ENCODE measurements around the gene TCF12. TPM values are rescaled to one million over a fixed set of nuclear protein-coding genes. Genes with fewer than 3 reads are reported as not detected.
"Not testable (repeated sequence)": the region's sequence is repeated elsewhere in the genome, so short reads cannot be mapped to it uniquely, and the experiment has no call there.

TCF12 gene
- total RNA-seq, 2 experiments from 2014 or later, result 63.7 to 64.6 TPM

GRCh38 chr15:57097246-57097645 lies 178.8 kb downstream of the TCF12 start:
- Mint-ChIP-seq H3K27ac (no peak overlapping the region), H3K4me1 (ENCODE audit: low read depth) (peaks cover 3% of the 10 kb centered on the region), H3K27me3 (no peaks in the 10 kb centered on the region), H3K9me3 (no peaks in the 10 kb centered on the region), H3K4me3 (no peak overlapping the region), H3K36me3 (peaks cover 23% of the 10 kb centered on the region)
- ChIA-PET CTCF (no interaction called here), POLR2A (no interaction called here)
- no peak for DNase-seq
- intact Hi-C loops (cut with micrococcal nuclease), result no loop called here

- H3K9me3 Mint-ChIP-seq; CTCF ChIA-PET; H3K4me1 Mint-ChIP-seq (ENCODE audit: low read depth); POLR2A ChIA-PET; H3K4me3 Mint-ChIP-seq; intact Hi-C loops (cut with micrococcal nuclease); H3K27me3 Mint-ChIP-seq; DNase-seq; H3K27ac Mint-ChIP-seq: not testable (repeated sequence)
- peaks cover 17% of the 10 kb centered on the region for H3K36me3 Mint-ChIP-seq
These were observed 179.6 kb downstream of the TCF12 start for GRCh38 chr15:57097919-57098543.

GRCh38 chr15:57098896-57099295 lies 180.5 kb downstream of the TCF12 start:
- H3K36me3 Mint-ChIP-seq, result peaks cover 15% of the 10 kb centered on the region
- DNase-seq, result no peak
- ChIA-PET CTCF (no interaction called here), POLR2A (no interaction called here)
- no peak overlapping the region for H3K27ac Mint-ChIP-seq
- no peaks in the 10 kb centered on the region for H3K9me3 Mint-ChIP-seq
- H3K4me1 Mint-ChIP-seq (ENCODE audit: low read depth), result peaks cover 3% of the 10 kb centered on the region
- intact Hi-C loops (cut with micrococcal nuclease), result no loop called here
- no peak overlapping the region for H3K4me3 Mint-ChIP-seq
- H3K27me3 Mint-ChIP-seq, result no peaks in the 10 kb centered on the region

GRCh38 chr15:57100136-57100539 lies 181.7 kb downstream of the TCF12 start:
- POLR2A ChIA-PET, result no interaction called here
- H3K9me3 Mint-ChIP-seq, result no peaks in the 10 kb centered on the region
- H3K4me1 Mint-ChIP-seq (ENCODE audit: low read depth), result peaks cover 3% of the 10 kb centered on the region
- no peaks in the 10 kb centered on the region for H3K27me3 Mint-ChIP-seq
- H3K27ac Mint-ChIP-seq, result no peak overlapping the region
- intact Hi-C loops (cut with micrococcal nuclease), result no loop called here
- CTCF ChIA-PET, result no interaction called here
- peaks cover 9% of the 10 kb centered on the region for H3K36me3 Mint-ChIP-seq
- no peak overlapping the region for H3K4me3 Mint-ChIP-seq
- DNase-seq, result no peak

GRCh38 chr15:57102858-57103257 lies 184.4 kb downstream of the TCF12 start:
- H3K27me3 Mint-ChIP-seq, result no peaks in the 10 kb centered on the region
- H3K36me3 Mint-ChIP-seq, result peaks cover 8% of the 10 kb centered on the region
- H3K9me3 Mint-ChIP-seq, result no peaks in the 10 kb centered on the region
- ChIA-PET CTCF (no interaction called here), POLR2A (no interaction called here)
- no peak overlapping the region for H3K4me3 Mint-ChIP-seq
- DNase-seq, result no peak
- no peak overlapping the region for H3K27ac Mint-ChIP-seq
- intact Hi-C loops (cut with micrococcal nuclease), result no loop called here
- H3K4me1 Mint-ChIP-seq (ENCODE audit: low read depth), result peaks cover 3% of the 10 kb centered on the region

GRCh38 chr15:57108296-57108695 lies 189.9 kb downstream of the TCF12 start:
- DNase-seq, result no peak
- Mint-ChIP-seq H3K9me3 (no peaks in the 10 kb centered on the region), H3K4me3 (no peak overlapping the region), H3K27me3 (no peaks in the 10 kb centered on the region), H3K4me1 (ENCODE audit: low read depth) (peaks cover 8% of the 10 kb centered on the region), H3K36me3 (peaks cover 2% of the 10 kb centered on the region), H3K27ac (no peak overlapping the region)
- intact Hi-C loops (cut with micrococcal nuclease), result no loop called here
- CTCF ChIA-PET, result no interaction called here
- POLR2A ChIA-PET, result no interaction called here

GRCh38 chr15:57109005-57109404 lies 190.6 kb downstream of the TCF12 start:
- Mint-ChIP-seq H3K27me3 (no peaks in the 10 kb centered on the region), H3K36me3 (peaks cover 2% of the 10 kb centered on the region), H3K9me3 (no peaks in the 10 kb centered on the region), H3K27ac (no peak overlapping the region), H3K4me1 (ENCODE audit: low read depth) (peaks cover 8% of the 10 kb centered on the region), H3K4me3 (no peak overlapping the region)
- intact Hi-C loops (cut with micrococcal nuclease), result no loop called here
- ChIA-PET CTCF (no interaction called here), POLR2A (no interaction called here)
- DNase-seq, result no peak

GRCh38 chr15:57111002-57111401 lies 192.6 kb downstream of the TCF12 start:
- Mint-ChIP-seq H3K4me3 (no peak overlapping the region), H3K27me3 (no peaks in the 10 kb centered on the region), H3K9me3 (no peaks in the 10 kb centered on the region), H3K36me3 (peaks cover 2% of the 10 kb centered on the region), H3K27ac (no peak overlapping the region), H3K4me1 (ENCODE audit: low read depth) (peaks cover 8% of the 10 kb centered on the region)
- ChIA-PET POLR2A (no interaction called here), CTCF (no interaction called here)
- intact Hi-C loops (cut with micrococcal nuclease), result no loop called here
- no peak for DNase-seq

GRCh38 chr15:57112178-57112577 lies 193.7 kb downstream of the TCF12 start:
- Mint-ChIP-seq H3K4me3 (no peak overlapping the region), H3K27ac (no peak overlapping the region), H3K27me3 (no peaks in the 10 kb centered on the region), H3K4me1 (ENCODE audit: low read depth) (peaks cover 8% of the 10 kb centered on the region), H3K9me3 (no peaks in the 10 kb centered on the region), H3K36me3 (no peaks in the 10 kb centered on the region)
- POLR2A ChIA-PET, result no interaction called here
- intact Hi-C loops (cut with micrococcal nuclease), result no loop called here
- DNase-seq, result no peak
- CTCF ChIA-PET, result interaction anchor here (0.7 kb wide), 1 partner anchor 237 kb away, joined by 4 read pairs; no protein-coding TSS in a partner anchor

- Mint-ChIP-seq H3K4me1 (ENCODE audit: low read depth) (peaks cover 13% of the 10 kb centered on the region), H3K4me3 (no peak overlapping the region), H3K27ac (no peak overlapping the region), H3K9me3 (no peaks in the 10 kb centered on the region), H3K27me3 (no peaks in the 10 kb centered on the region), H3K36me3 (no peaks in the 10 kb centered on the region)
- DNase-seq, result no peak
- ChIA-PET CTCF (no interaction called here), POLR2A (no interaction called here)
- intact Hi-C loops (cut with micrococcal nuclease), result no loop called here
These were observed 195.6 kb downstream of the TCF12 start for GRCh38 chr15:57114070-57114469.

- ChIA-PET CTCF (interaction anchor here (1.4 kb wide), 1 partner anchor 627 kb away, joined by 3 read pairs; no protein-coding TSS in a partner anchor), POLR2A (no interaction called here)
- no peak for DNase-seq
- no peaks in the 10 kb centered on the region for H3K9me3 Mint-ChIP-seq
- H3K27ac Mint-ChIP-seq, result no peak overlapping the region
- peaks cover 7% of the 10 kb centered on the region for H3K36me3 Mint-ChIP-seq
- intact Hi-C loops (cut with micrococcal nuclease), result no loop called here
- H3K4me3 Mint-ChIP-seq, result no peak overlapping the region
- peaks cover 9% of the 10 kb centered on the region for H3K4me1 Mint-ChIP-seq (ENCODE audit: low read depth)
- H3K27me3 Mint-ChIP-seq, result no peaks in the 10 kb centered on the region
These were observed 199.8 kb downstream of the TCF12 start for GRCh38 chr15:57118013-57118799.

- POLR2A ChIA-PET, result no interaction called here
- Mint-ChIP-seq H3K27ac (no peak overlapping the region), H3K9me3 (no peaks in the 10 kb centered on the region), H3K27me3 (no peaks in the 10 kb centered on the region), H3K4me3 (no peak overlapping the region), H3K4me1 (ENCODE audit: low read depth) (peaks cover 9% of the 10 kb centered on the region), H3K36me3 (peaks cover 16% of the 10 kb centered on the region)
- DNase-seq, result no peak
- CTCF ChIA-PET, result no interaction called here
- intact Hi-C loops (cut with micrococcal nuclease), result no loop called here
These were observed 203.8 kb downstream of the TCF12 start for GRCh38 chr15:57122080-57122840.
